DLD1 (cell line): ENCODE results near the gene XAF1.
"Not testable (repeated sequence)": the region's sequence is repeated elsewhere in the genome, so short reads cannot be mapped to it uniquely, and the experiment has no call there.

Source experiments
- in situ Hi-C: cut with HindIII; loops from 2 replicates; pipeline ENCODE4 v1.10.0; 2017; ENCODE audit warnings: low sequenced_read_pairs

XAF1 gene

GRCh38 chr17:6797718-6798351, 42.0 kb downstream of the XAF1 start:
- in situ Hi-C loops = no loop called here

GRCh38 chr17:6799738-6800137, 43.9 kb downstream of the XAF1 start:
- in situ Hi-C loops = no loop called here

GRCh38 chr17:6800422-6801027, 44.7 kb downstream of the XAF1 start:
- in situ Hi-C loops = no loop called here

- in situ Hi-C loops = no loop called here
These were observed 55.7 kb downstream of the XAF1 start for GRCh38 chr17:6811510-6811909.

GRCh38 chr17:6812295-6812694, 56.4 kb downstream of the XAF1 start:
- in situ Hi-C loops = no loop called here

- in situ Hi-C loops = no loop called here
These were observed 59.9 kb downstream of the XAF1 start for GRCh38 chr17:6815775-6816174.

GRCh38 chr17:6816368-6816767, 60.5 kb downstream of the XAF1 start:
- in situ Hi-C loops = not testable (repeated sequence)

GRCh38 chr17:6818938-6819337, 63.1 kb downstream of the XAF1 start:
- in situ Hi-C loops = no loop called here

- in situ Hi-C loops = no loop called here
These were observed 67.2 kb downstream of the XAF1 start for GRCh38 chr17:6823011-6823442.
